Renal cortical epithelial cell (primary cell): ENCODE results near the gene CWF19L2. TPM values are rescaled to one million over a fixed set of nuclear protein-coding genes. Genes with fewer than 3 reads are reported as not detected.
"Not testable (repeated sequence)": the region's sequence is repeated elsewhere in the genome, so short reads cannot be mapped to it uniquely, and the experiment has no call there.

Experiments
- DNase-seq: peaks from one replicate; pipeline ENCODE4 v3.0.0-alpha.2; 2011; ENCODE audit warnings: low read depth
- total RNA-seq: library from RNA; depleted of rRNA; stranded (reverse); fragments of >200 nt; gene quantifications from 2 replicates; pipeline ENCODE4 v1.2.3, GENCODE V29; 2014

The CWF19L2 gene
- total RNA-seq: 6.1 and 19.2 TPM in 2 replicates

GRCh38 chr11:107457558-107458271 is at the start of gene CWF19L2:
CWF19L2 (minus strand) TSS chr11:107457825; CDS start chr11:107457816, 9 bp downstream.
- DNase-seq: peak; percentile 99

GRCh38 chr11:107505647-107506225 is 48.1 kb upstream of the CWF19L2 start:
- DNase-seq: no peak

GRCh38 chr11:107504981-107505380 is 47.4 kb upstream of the CWF19L2 start:
- DNase-seq: no peak

- DNase-seq: no peak
These were observed 44.1 kb upstream of the CWF19L2 start for GRCh38 chr11:107501713-107502112.

GRCh38 chr11:107497371-107497770 is 39.7 kb upstream of the CWF19L2 start:
- DNase-seq: not testable (repeated sequence)

GRCh38 chr11:107496011-107496410 is 38.4 kb upstream of the CWF19L2 start:
- DNase-seq: peak; percentile 93

- peak; percentile 76 for DNase-seq
These were observed 36.4 kb upstream of the CWF19L2 start for GRCh38 chr11:107494055-107494454.

- peak; percentile 78 for DNase-seq
These were observed 35.5 kb upstream of the CWF19L2 start for GRCh38 chr11:107493117-107493516.

- DNase-seq: no peak
These were observed 33.2 kb upstream of the CWF19L2 start for GRCh38 chr11:107490836-107491235.

- DNase-seq: no peak
These were observed 24.6 kb upstream of the CWF19L2 start for GRCh38 chr11:107482234-107482633.

GRCh38 chr11:107478922-107479321 is 21.3 kb upstream of the CWF19L2 start:
- no peak for DNase-seq

- DNase-seq: no peak
These were observed 20.2 kb upstream of the CWF19L2 start for GRCh38 chr11:107477820-107478219.

GRCh38 chr11:107473792-107474191 is 16.2 kb upstream of the CWF19L2 start:
- no peak for DNase-seq

GRCh38 chr11:107472966-107473365 is 15.3 kb upstream of the CWF19L2 start:
- no peak for DNase-seq

- no peak for DNase-seq
These were observed 11.0 kb upstream of the CWF19L2 start for GRCh38 chr11:107468596-107468995.

- no peak for DNase-seq
These were observed 10.1 kb upstream of the CWF19L2 start for GRCh38 chr11:107467696-107468095.

GRCh38 chr11:107466275-107466866 is 8.7 kb upstream of the CWF19L2 start:
- DNase-seq: not testable (repeated sequence)

GRCh38 chr11:107457205-107457557 is 444 bp downstream of the CWF19L2 start:
- peak; percentile 21 for DNase-seq

- no peak for DNase-seq
These were observed 3.9 kb downstream of the CWF19L2 start for GRCh38 chr11:107453594-107454286.

GRCh38 chr11:107446822-107447431 is 10.7 kb downstream of the CWF19L2 start:
- DNase-seq: peak; percentile 19

GRCh38 chr11:107442715-107443215 is 14.9 kb downstream of the CWF19L2 start:
- no peak for DNase-seq

- DNase-seq: no peak
These were observed 17.9 kb downstream of the CWF19L2 start for GRCh38 chr11:107439586-107440167.
